ENCODE measurements around the gene ARHGEF19. TPM values are rescaled to one million over a fixed set of nuclear protein-coding genes. Genes with fewer than 3 reads are reported as not detected.

Gene ARHGEF19
- total RNA-seq, 5 donors from 2014 or later (not counting 1 experiment from before 2014, with no cell fraction given): 7.0 to 17.6 (median 12.3) TPM

DNA sequence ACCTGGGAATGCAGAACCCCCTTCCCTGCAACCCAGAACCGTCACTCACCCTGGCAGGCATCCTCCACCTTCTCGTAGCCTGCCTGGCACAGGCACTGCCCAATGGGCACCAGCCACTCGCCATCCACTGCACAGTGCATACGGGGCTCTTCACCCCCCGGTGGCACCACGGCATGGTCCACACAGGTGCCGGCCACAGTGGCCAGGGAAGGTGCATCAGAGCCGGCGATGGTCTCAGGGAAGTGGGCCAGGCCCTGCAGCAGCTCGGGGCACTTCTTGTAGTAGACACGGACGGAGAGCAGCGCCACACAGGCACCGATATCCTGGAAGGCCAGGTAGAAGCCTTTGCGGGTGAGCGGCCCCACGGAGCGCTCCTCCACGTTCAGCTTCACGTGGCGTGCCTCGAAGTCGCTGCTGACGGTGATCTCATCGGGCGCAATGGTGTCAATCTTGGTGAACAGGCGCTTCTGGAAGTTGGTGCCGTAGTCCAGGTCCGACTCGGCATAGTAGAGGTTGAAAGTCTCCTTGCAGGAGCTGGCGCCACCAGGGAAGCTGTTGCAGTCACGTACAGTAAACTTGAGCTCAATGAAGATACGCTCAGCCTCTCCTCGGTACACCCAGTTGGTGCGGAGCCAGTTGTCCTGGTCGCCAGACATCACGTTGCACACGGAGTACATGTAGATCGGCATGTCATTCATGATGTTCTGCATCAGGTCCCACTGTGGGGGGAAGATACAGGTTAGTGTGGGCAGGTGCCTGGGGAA is 63.9 kb downstream of the ARHGEF19 start:
- H3K27ac Mint-ChIP-seq: no peak overlapping the region
- H3K27ac ChIP-seq (ENCODE audit: low read length): no peak overlapping the region
- peaks cover 3 to 6% of the 10 kb centered on the region in 2 donors for H3K27me3 Mint-ChIP-seq
- POLR2A ChIA-PET: no interaction called here
- H3K9me3 ChIP-seq: no peaks in the 10 kb centered on the region
- H3K4me1 ChIP-seq (ENCODE audit: control insufficient read depth in 1 of 2, extremely low read depth in 1 of 2, insufficient read depth in 2 of 2, low read length in 2 of 2): peaks cover 23 to 26% of the 10 kb centered on the region in 2 experiments
- no peak overlapping the region for H3K4me3 Mint-ChIP-seq
- no peak overlapping the region for H3K4me3 ChIP-seq (ENCODE audit: control insufficient read depth in 1 of 2, extremely low read depth in 1 of 2, low read length in 1 of 2)
- H3K9me3 Mint-ChIP-seq: no peaks in the 10 kb centered on the region
- ATAC-seq (replicated peaks in 1 of 4) (no peak), DNase-seq (no peak)
- CTCF ChIA-PET: no interaction called here
- H3K4me1 Mint-ChIP-seq: peaks cover 4 to 15% (median 6%) of the 10 kb centered on the region in 3 donors
- 93% methylated on average over 39 of the region's 39 CpGs for WGBS (ENCODE audit: insufficient coverage)
- peaks cover 0 to 64% of the 10 kb centered on the region in 2 experiments for H3K27me3 ChIP-seq (replicated peaks in 1 of 2; ENCODE audit: control insufficient read depth in 2 of 2, extremely low read depth in 1 of 2, insufficient read depth in 2 of 2, low read length in 1 of 2)
- no peaks in the 10 kb centered on the region for H3K36me3 Mint-ChIP-seq
- no peaks in the 10 kb centered on the region for H3K36me3 ChIP-seq (ENCODE audit: control insufficient read depth in 2 of 2, extremely low read depth in 1 of 2, insufficient read depth in 1 of 2, low read length in 1 of 2)

Other genes starting within 250 kb of the ARHGEF19 start
- gene ZBTB17, start 236.6 kb downstream of the ARHGEF19 start, total RNA-seq: 10 to 100 TPM; 66.6 to 82.6 (median 78.3) TPM
- not detected for gene SRARP, start 208.4 kb downstream of the ARHGEF19 start, total RNA-seq
- gene HSPB7, start 194.6 kb downstream of the ARHGEF19 start, total RNA-seq: under 1 TPM in 1 of 5 donors, not detected in 4; 0.19 TPM
- not detected for gene CLCNKA, start 190.6 kb downstream of the ARHGEF19 start, total RNA-seq
- not detected for gene CLCNKB, start 168.9 kb downstream of the ARHGEF19 start, total RNA-seq
- under 1 TPM in 1 of 5 donors, not detected in 4; 0.30 TPM for gene FAM131C, start 139.0 kb downstream of the ARHGEF19 start, total RNA-seq
- under 1 TPM in 4 of 5 donors, not detected in 1; 0.19 to 0.66 (median 0.41) TPM for gene EPHA2, start 56.6 kb downstream of the ARHGEF19 start, total RNA-seq
- 10 to 100 TPM in 3 of 5 donors, 1 to 10 TPM in 2; 6.6 to 13.2 (median 11.3) TPM for gene CPLANE2, start 24.5 kb upstream of the ARHGEF19 start, total RNA-seq
- 10 to 100 TPM; 20.6 to 23.4 (median 22.5) TPM for gene FBXO42, start 139.8 kb upstream of the ARHGEF19 start, total RNA-seq
- gene SZRD1, start 154.6 kb upstream of the ARHGEF19 start, total RNA-seq: 100 to 1,000 TPM in 3 of 5 donors, 10 to 100 TPM in 2; 87.2 to 122 (median 106) TPM
- not detected for gene SPATA21, start 224.8 kb upstream of the ARHGEF19 start, total RNA-seq
- 100 to 1,000 TPM in 4 of 5 donors, 10 to 100 TPM in 1; 98.4 to 149 (median 138) TPM for gene NECAP2, start 228.1 kb upstream of the ARHGEF19 start, total RNA-seq

Data from T-cell (primary cell).